H9 (cell line): Measurements from ENCODE around the gene PPARG. TPM values are rescaled to one million over a fixed set of nuclear protein-coding genes. Genes with fewer than 3 reads are reported as not detected.

Source experiments
- DNase-seq: peaks from one replicate; pipeline ENCODE4 v3.0.0-alpha.2; 2017
- H2AFZ ChIP-seq: one replicate; pipeline ENCODE4 v1.6.1; 2013; ENCODE audit warnings: mild to moderate bottlenecking, low read length, control low read depth, moderate library complexity
- H2AK5ac ChIP-seq: 2 replicates; pipeline ENCODE4 v1.6.1; 2013; ENCODE audit warnings: low read length, control low read depth, mixed read lengths; ENCODE audit not compliant: insufficient read length
- H2BK120ac ChIP-seq: one replicate; pipeline ENCODE4 v1.6.1; 2013; ENCODE audit warnings: low read depth, mild to moderate bottlenecking, low read length, control low read depth, inconsistent platforms; ENCODE audit not compliant: poor library complexity, severe bottlenecking
- H2BK12ac ChIP-seq: 2 replicates; pipeline ENCODE4 v1.6.1; 2013; ENCODE audit warnings: low read length, control low read depth, mixed read lengths, low read depth; ENCODE audit not compliant: insufficient read length
- H2BK15ac ChIP-seq: 2 replicates; pipeline ENCODE4 v1.6.1; 2013; ENCODE audit warnings: low read depth, low read length, control low read depth
- H2BK20ac ChIP-seq: one replicate; pipeline ENCODE4 v1.6.1; 2013; ENCODE audit warnings: low read depth, mild to moderate bottlenecking, low read length, control low read depth, inconsistent platforms; ENCODE audit not compliant: poor library complexity, severe bottlenecking
- H2BK5ac ChIP-seq: 2 replicates; pipeline ENCODE4 v1.6.1; 2013; ENCODE audit warnings: low read length, control low read depth, mixed read lengths; ENCODE audit not compliant: insufficient read length
- H3K14ac ChIP-seq: 2 replicates; pipeline ENCODE4 v1.6.1; 2013; ENCODE audit warnings: low read length, control low read depth; ENCODE audit not compliant: insufficient read depth
- H3K18ac ChIP-seq: 2 replicates; pipeline ENCODE4 v1.6.1; 2013; ENCODE audit warnings: low read depth, mild to moderate bottlenecking, mixed read lengths, low read length, control low read depth; ENCODE audit not compliant: insufficient read length
- H3K23ac ChIP-seq: 2 replicates; pipeline ENCODE4 v1.6.1; 2013; ENCODE audit warnings: low read length, control low read depth, mixed read lengths, low read depth; ENCODE audit not compliant: insufficient read length
- H3K23me2 ChIP-seq: 2 replicates; pipeline ENCODE4 v1.6.1; 2013; ENCODE audit warnings: low read depth, mild to moderate bottlenecking, mixed read lengths, low read length, control low read depth; ENCODE audit not compliant: insufficient read length, poor library complexity, severe bottlenecking
- H3K27ac ChIP-seq: 2 replicates; pipeline ENCODE4 v1.5.1; 2013; ENCODE audit warnings: low read length, control low read depth, mixed read lengths, low read depth; ENCODE audit not compliant: insufficient read length
- H3K27me3 ChIP-seq: 2 replicates; pipeline ENCODE4 v1.6.1; 2013; ENCODE audit warnings: low read length, control low read depth, inconsistent platforms; ENCODE audit not compliant: insufficient read depth
- H3K4ac ChIP-seq: 2 replicates; pipeline ENCODE4 v1.6.1; 2013; ENCODE audit warnings: low read depth, mild to moderate bottlenecking, control low read depth, inconsistent platforms, low read length, moderate library complexity
- H3K4me1 ChIP-seq: 2 replicates; pipeline ENCODE4 v1.6.1; 2013; ENCODE audit warnings: low read length, control low read depth, inconsistent platforms; ENCODE audit not compliant: insufficient read depth
- H3K4me2 ChIP-seq: 2 replicates; pipeline ENCODE4 v1.6.1; 2013; ENCODE audit warnings: low read length, control low read depth, mixed read lengths; ENCODE audit not compliant: insufficient read length, insufficient read depth
- H3K56ac ChIP-seq: 2 replicates; pipeline ENCODE4 v1.6.1; 2013; ENCODE audit warnings: low read depth, mild to moderate bottlenecking, mixed read lengths, low read length, control low read depth; ENCODE audit not compliant: insufficient read length
- H3K79me1 ChIP-seq: 2 replicates; pipeline ENCODE4 v1.6.1; 2013; ENCODE audit warnings: low read depth, mild to moderate bottlenecking, moderate library complexity, low read length, control low read depth, inconsistent platforms; ENCODE audit not compliant: insufficient read depth, poor library complexity, severe bottlenecking
- H3K79me2 ChIP-seq: 2 replicates; pipeline ENCODE4 v1.6.1; 2013; ENCODE audit warnings: low read length, control low read depth, inconsistent platforms; ENCODE audit not compliant: insufficient read depth
- H3K9ac ChIP-seq: 2 replicates; pipeline ENCODE4 v1.6.1; 2013; ENCODE audit warnings: low read length, control low read depth, mixed read lengths; ENCODE audit not compliant: insufficient read length; ENCODE audit errors: extremely low read depth
- H3K9me3 ChIP-seq: one replicate; pipeline ENCODE4 v1.6.1; 2013; ENCODE audit warnings: low read depth, low read length, inconsistent platforms; ENCODE audit not compliant: control insufficient read depth
- H3T11ph ChIP-seq: one replicate; pipeline ENCODE4 v1.6.1; 2013; ENCODE audit warnings: mild to moderate bottlenecking, low read length, control low read depth, inconsistent platforms
- H4K20me1 ChIP-seq: one replicate; pipeline ENCODE4 v1.6.1; 2013; ENCODE audit not compliant: control insufficient read depth, insufficient read length, insufficient read depth
- H4K5ac ChIP-seq: 2 replicates; pipeline ENCODE4 v1.6.1; 2013; ENCODE audit warnings: low read depth, mild to moderate bottlenecking, mixed read lengths, low read length, control low read depth; ENCODE audit not compliant: insufficient read length
- H4K8ac ChIP-seq: replicated peaks from 2 replicates; pipeline ENCODE4 v1.6.1; 2013; ENCODE audit warnings: low read length, control low read depth, mixed read lengths, low read depth; ENCODE audit not compliant: insufficient read length
- H4K91ac ChIP-seq: 2 replicates; pipeline ENCODE4 v1.6.1; 2013; ENCODE audit warnings: low read depth, mild to moderate bottlenecking, moderate library complexity, mixed read lengths, low read length, control low read depth; ENCODE audit not compliant: insufficient read length
- H3K27ac Mint-ChIP-seq, 3 experiments: 2 replicates in 2 of 3; 3 replicates in 1 of 3; pipeline ENCODE4 v1.8.0; 2020 to 2021; ENCODE audit warnings: mixed read lengths in 3 of 3, mild to moderate bottlenecking in 1 of 3, moderate library complexity in 1 of 3
- H3K27me3 Mint-ChIP-seq: 2 replicates; pipeline ENCODE4 v1.8.0; 2021; ENCODE audit warnings: low read depth, mild to moderate bottlenecking, moderate library complexity, mixed read lengths
- H3K36me3 Mint-ChIP-seq, 3 experiments: 2 replicates in 2 of 3; 3 replicates in 1 of 3; pipeline ENCODE4 v1.8.0; 2020 to 2021; ENCODE audit warnings: low read depth in 3 of 3, mixed read lengths in 3 of 3; ENCODE audit not compliant: insufficient read depth in 1 of 3
- H3K4me1 Mint-ChIP-seq, 2 experiments: 2 replicates each; pipeline ENCODE4 v1.8.0; 2020; ENCODE audit warnings: mixed read lengths in 2 of 2
- H3K4me3 Mint-ChIP-seq, 2 experiments: 2 replicates in 1 of 2; 3 replicates in 1 of 2; pipeline ENCODE4 v1.8.0; 2020 to 2021; ENCODE audit warnings: mild to moderate bottlenecking in 2 of 2, mixed read lengths in 2 of 2, moderate library complexity in 1 of 2
- H3K9me3 Mint-ChIP-seq, 2 experiments: 2 replicates in 1 of 2; 3 replicates in 1 of 2; pipeline ENCODE4 v1.8.0; 2020; ENCODE audit warnings: mild to moderate bottlenecking in 2 of 2, mixed read lengths in 2 of 2, moderate library complexity in 1 of 2
- CTCF ChIP-seq: fragments of 200-600 bp; sonication (generic); conservative IDR thresholded peaks from 3 replicates; pipeline ENCODE4 v1.8.0; 2021; ENCODE audit warnings: antibody characterized with exemption, mild to moderate bottlenecking
- WGBS: extraction: QIAGEN DNeasy Blood & Tissue Kit; methylation state at CpG from one replicate; pipeline ENCODE4 v1.1.7; 2013; ENCODE audit warnings: missing lambda C conversion rate, low lambda C conversion rate, mixed read lengths; ENCODE audit not compliant: insufficient read length; ENCODE audit errors: extremely low coverage; 5-methylcytosine and 5-hydroxymethylcytosine counted together
- total RNA-seq: library from RNA; stranded (reverse); gene quantifications from 2 replicates; pipeline ENCODE4 v1.2.1, GENCODE V29; 2021

PPARG gene
- total RNA-seq, 1 experiment from 2014 or later, result 0.42 TPM

- Histone ChIP-seq H2BK12ac (no peak overlapping the region), H3K27me3 (no peaks in the 10 kb centered on the region), H2BK5ac (no peak overlapping the region), H3K23ac (no peak overlapping the region), H3K79me1 (no peaks in the 10 kb centered on the region), H3K27ac (no peak overlapping the region), H3K56ac (no peak overlapping the region), H4K20me1 (no peaks in the 10 kb centered on the region), H3K18ac (no peak overlapping the region), H2BK120ac (no peak overlapping the region), H2BK15ac (no peak overlapping the region), H3K4me1 (no peaks in the 10 kb centered on the region), H2AFZ (no peak overlapping the region), H2AK5ac (no peak overlapping the region), H3K9me3 (no peaks in the 10 kb centered on the region), H4K8ac (no peak overlapping the region), H4K91ac (no peak overlapping the region), H3K4ac (no peak overlapping the region), H3K4me2 (no peak overlapping the region), H3K23me2 (no peaks in the 10 kb centered on the region), H2BK20ac (no peak overlapping the region), H3T11ph (no peak overlapping the region), H4K5ac (no peak overlapping the region), H3K79me2 (no peaks in the 10 kb centered on the region), H3K14ac (no peak overlapping the region), H3K9ac (no peak overlapping the region)
- no peaks in the 10 kb centered on the region for H3K36me3 Mint-ChIP-seq
- no peak for TF ChIP-seq CTCF
- H3K4me1 Mint-ChIP-seq, result no peaks in the 10 kb centered on the region
- no peaks in the 10 kb centered on the region for H3K9me3 Mint-ChIP-seq
- DNase-seq, result no peak
- H3K4me3 Mint-ChIP-seq, result no peak overlapping the region
- WGBS, result no CpG with 5 or more reads among the region's 3 CpGs
- H3K27me3 Mint-ChIP-seq, result no peaks in the 10 kb centered on the region; the same call in 1 of the 2 replicates
- H3K27ac Mint-ChIP-seq, result no peak overlapping the region
These were observed 68.6 kb downstream of the PPARG start for GRCh38 chr3:12357456-12357855.
